HCT116 (cell line): ENCODE results near the gene RBM8A. TPM values are rescaled to one million over a fixed set of nuclear protein-coding genes. Genes with fewer than 3 reads are reported as not detected.

ENCODE experiments used
- ATAC-seq: fragments of 200-7000 bp; cut with Tn5 transposase; 2 replicates; pipeline ENCODE4 v1.9.1; 2020; ENCODE audit warnings: mild to moderate bottlenecking, moderate library complexity
- BruUV-seq: library from RNA; stranded (reverse); fragments of 400-500 nt; replicated peaks from 2 replicates; lab custom pipeline; 2021; lab: Mats Ljungman, UMichigan
- CTCF ChIA-PET: fragments of 300-600 bp; sonication (Branson Sonifier 250); formaldehyde crosslinking; loops from one replicate; lab custom pipeline; 2021; ENCODE audit warnings: antibody characterized with exemption; lab: Charles Lee
- POLR2A ChIA-PET: fragments of 300-600, 350-600 bp; sonication (Branson Sonifier 250); formaldehyde crosslinking; loops from one replicate; lab custom pipeline; 2021; ENCODE audit warnings: antibody characterized with exemption; lab: Charles Lee
- RAD21 ChIA-PET, 2 experiments: fragments of 300-600 bp; sonication (Branson Sonifier 250); formaldehyde crosslinking; loops; one replicate each; lab custom pipeline; 2023; ENCODE audit warnings: low total read pairs in 2 of 2; ENCODE audit not compliant: uncharacterized antibody in 2 of 2, unreplicated experiment in 2 of 2, low non-redundant PET in 1 of 2; lab: Charles Lee
- DNase-seq: peaks from one replicate; pipeline ENCODE4 v3.0.0-alpha.2; 2010; ENCODE audit warnings: low read depth, low spot score
- H2AFZ ChIP-seq: fragments of 200-600 bp; shearing (Covaris generic), sonication (generic); 2 replicates; pipeline ENCODE4 v1.6.1; 2017; ENCODE audit warnings: low read depth, mixed run types, mixed read lengths, antibody characterized with exemption, low read length; ENCODE audit not compliant: poor library complexity, severe bottlenecking
- H3K27ac ChIP-seq: 2 replicates; pipeline ENCODE4 v1.5.1; 2012; ENCODE audit warnings: low read depth, low read length
- H3K27me3 ChIP-seq: fragments of 200-600 bp; sonication (generic); 2 replicates; pipeline ENCODE4 v1.6.1; 2016; ENCODE audit warnings: mixed run types, low read length, mixed read lengths; ENCODE audit not compliant: insufficient read depth
- H3K36me3 ChIP-seq, 2 experiments: fragments of 200-500 bp in 1 of 2; fragments of 200-600 bp in 1 of 2; sonication (Bioruptor generic) in 1 of 2; sonication (generic) in 1 of 2; 2 replicates each; pipeline versions ENCODE4 v1.5.1 to v1.6.1; 2014 to 2016; ENCODE audit warnings: low read length in 2 of 2, inconsistent platforms in 1 of 2, mixed read lengths in 1 of 2, mixed run types in 1 of 2; ENCODE audit not compliant: insufficient read depth in 2 of 2, control insufficient read depth in 1 of 2
- H3K4me1 ChIP-seq, 2 experiments: fragments of 200-600 bp in 1 of 2; sonication (generic) in 1 of 2; 2 replicates each; pipeline versions ENCODE4 v1.5.1 to v1.6.1; 2012 to 2017; ENCODE audit warnings: low read length in 2 of 2, inconsistent platforms in 1 of 2, mild to moderate bottlenecking in 1 of 2, mixed read lengths in 1 of 2, mixed run types in 1 of 2, moderate library complexity in 1 of 2; ENCODE audit not compliant: insufficient read depth in 2 of 2, control insufficient read depth in 1 of 2
- H3K4me2 ChIP-seq: fragments of 200-600 bp; sonication (generic); 2 replicates; pipeline ENCODE4 v1.6.1; 2017; ENCODE audit warnings: mixed run types, low read length, mixed read lengths
- H3K4me3 ChIP-seq, 2 experiments: fragments of 200-600 bp in 1 of 2; sonication (generic) in 1 of 2; replicated peaks in 1 of 2; 2 replicates each; pipeline ENCODE4 v1.5.1; 2011 to 2016; ENCODE audit warnings: low read length in 2 of 2, control low read depth in 1 of 2, low read depth in 1 of 2, mild to moderate bottlenecking in 1 of 2, mixed read lengths in 1 of 2, mixed run types in 1 of 2
- H3K79me2 ChIP-seq: fragments of 200-600 bp; sonication (generic); 2 replicates; pipeline ENCODE4 v1.6.1; 2017; ENCODE audit warnings: mild to moderate bottlenecking, mixed run types, low read length, moderate library complexity, mixed read lengths; ENCODE audit not compliant: insufficient read depth
- H3K9ac ChIP-seq: fragments of 200-600 bp; sonication (generic); 2 replicates; pipeline ENCODE4 v1.6.1; 2016; ENCODE audit warnings: low read length, mixed read lengths
- H3K9me2 ChIP-seq: fragments of 200-600 bp; sonication (generic), shearing (Covaris generic); 2 replicates; pipeline ENCODE4 v1.6.1; 2017; ENCODE audit warnings: mixed run types, mild to moderate bottlenecking, moderate library complexity; ENCODE audit not compliant: insufficient read depth
- H3K9me3 ChIP-seq, 2 experiments: fragments of 200-500 bp in 1 of 2; fragments of 200-600 bp in 1 of 2; sonication (Bioruptor generic) in 1 of 2; sonication (generic) in 1 of 2; 2 replicates each; pipeline ENCODE4 v1.6.1; 2014 to 2017; ENCODE audit warnings: low read length in 2 of 2, mixed read lengths in 2 of 2, inconsistent platforms in 1 of 2, low read depth in 1 of 2, mild to moderate bottlenecking in 1 of 2, mixed run types in 1 of 2, moderate library complexity in 1 of 2; ENCODE audit not compliant: control insufficient read depth in 1 of 2, insufficient read depth in 1 of 2
- H4K20me1 ChIP-seq: fragments of 200-600 bp; sonication (generic), shearing (Covaris generic); 2 replicates; pipeline ENCODE4 v1.6.1; 2017; ENCODE audit warnings: mixed run types, mild to moderate bottlenecking, moderate library complexity; ENCODE audit not compliant: insufficient read depth
- CTCF ChIP-seq, 3 experiments: fragments of 200-600 bp in 1 of 3; sonication (generic) in 1 of 3; IDR thresholded peaks in 2 of 3; conservative IDR thresholded peaks in 1 of 3; 2 replicates each; pipeline ENCODE4 v1.5.1; 2012 to 2017; ENCODE audit warnings: low read depth in 2 of 3, low read length in 2 of 3, antibody characterized with exemption in 1 of 3, borderline replicate concordance in 1 of 3, control low read depth in 1 of 3, mild to moderate bottlenecking in 1 of 3, mixed read lengths in 1 of 3, mixed run types in 1 of 3, moderate library complexity in 1 of 3; ENCODE audit not compliant: insufficient read depth in 1 of 3
- EGR1 ChIP-seq: IDR thresholded peaks from 2 replicates; pipeline ENCODE4 v1.6.1; 2012; ENCODE audit warnings: low read depth
- ELF1 ChIP-seq: IDR thresholded peaks from 2 replicates; pipeline ENCODE4 v1.6.1; 2012; ENCODE audit warnings: low read depth, borderline replicate concordance
- EZH2 ChIP-seq: fragments of 200-600 bp; sonication (generic); IDR thresholded peaks from 2 replicates; pipeline ENCODE4 v1.6.1; 2017; ENCODE audit warnings: antibody characterized with exemption, mixed run types
- JUND ChIP-seq: IDR thresholded peaks from 2 replicates; pipeline ENCODE4 v1.6.1; 2012
- POLR2A ChIP-seq: IDR thresholded peaks from 2 replicates; pipeline ENCODE4 v1.7.0; 2011; ENCODE audit warnings: borderline replicate concordance; ENCODE audit not compliant: insufficient read depth, insufficient read length; ENCODE audit errors: extremely low read depth
- POLR2AphosphoS5 ChIP-seq: IDR thresholded peaks from 2 replicates; pipeline ENCODE4 v1.6.1; 2011; ENCODE audit warnings: mild to moderate bottlenecking, low read depth, low read length, moderate library complexity
- RAD21 ChIP-seq: IDR thresholded peaks from 2 replicates; pipeline ENCODE4 v1.6.1; 2012; ENCODE audit warnings: low read depth, mild to moderate bottlenecking
- REST ChIP-seq: IDR thresholded peaks from 2 replicates; pipeline ENCODE4 v1.6.1; 2012; ENCODE audit warnings: low read depth
- SP1 ChIP-seq: IDR thresholded peaks from 2 replicates; pipeline ENCODE4 v1.6.1; 2012; ENCODE audit warnings: low read depth
- ZFX ChIP-seq: fragments of 450-650 bp; IDR thresholded peaks from 2 replicates; pipeline ENCODE4 v1.6.1; 2017
- ZNF274 ChIP-seq: fragments of 200-500 bp; sonication (Bioruptor generic); IDR thresholded peaks from 2 replicates; pipeline ENCODE4 v1.6.1; 2014; ENCODE audit warnings: mild to moderate bottlenecking, low read depth, low read length, inconsistent platforms
- intact Hi-C: fragments of 100-400 bp; cut with micrococcal nuclease; formaldehyde crosslinking; loops from 2 replicates; pipeline ENCODE4 v1.10.0; 2022
- total RNA-seq: library from RNA; stranded (reverse); gene quantifications from one replicate; pipeline ENCODE4 v1.2.1, GENCODE V29; 2021; ENCODE audit not compliant: unreplicated experiment
- TF ChIP-seq, protein P1 (sequence below): IDR thresholded peaks from 2 replicates; pipeline ENCODE4 v1.6.1; 2011; ENCODE audit warnings: mild to moderate bottlenecking, low read length, moderate library complexity; ENCODE audit not compliant: insufficient replicate concordance; ENCODE audit errors: extremely low read depth

The RBM8A gene
- total RNA-seq, 1 experiment from 2014 or later, result 195 TPM

DNA sequence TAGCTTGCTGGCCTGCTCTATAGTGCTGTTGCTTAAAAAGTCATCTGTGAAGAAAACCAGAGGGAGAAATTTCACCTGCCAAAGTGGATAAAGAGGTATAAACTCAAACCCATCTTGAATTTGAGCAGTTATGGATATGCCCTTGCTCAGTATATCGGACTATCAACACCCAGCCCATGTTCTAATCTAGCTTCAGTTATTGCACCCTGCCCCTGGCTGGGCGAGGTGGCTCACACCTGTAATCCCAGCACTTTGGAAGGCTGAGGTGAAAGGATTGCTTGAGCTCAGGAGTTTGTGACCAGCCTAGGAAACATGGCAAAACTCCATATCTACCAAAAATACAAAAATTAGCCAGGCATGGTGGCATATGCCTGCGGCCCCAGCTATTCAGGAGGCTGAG, 17.2 kb upstream of the RBM8A start (continued):
- TF ChIP-seq, protein P1, sequence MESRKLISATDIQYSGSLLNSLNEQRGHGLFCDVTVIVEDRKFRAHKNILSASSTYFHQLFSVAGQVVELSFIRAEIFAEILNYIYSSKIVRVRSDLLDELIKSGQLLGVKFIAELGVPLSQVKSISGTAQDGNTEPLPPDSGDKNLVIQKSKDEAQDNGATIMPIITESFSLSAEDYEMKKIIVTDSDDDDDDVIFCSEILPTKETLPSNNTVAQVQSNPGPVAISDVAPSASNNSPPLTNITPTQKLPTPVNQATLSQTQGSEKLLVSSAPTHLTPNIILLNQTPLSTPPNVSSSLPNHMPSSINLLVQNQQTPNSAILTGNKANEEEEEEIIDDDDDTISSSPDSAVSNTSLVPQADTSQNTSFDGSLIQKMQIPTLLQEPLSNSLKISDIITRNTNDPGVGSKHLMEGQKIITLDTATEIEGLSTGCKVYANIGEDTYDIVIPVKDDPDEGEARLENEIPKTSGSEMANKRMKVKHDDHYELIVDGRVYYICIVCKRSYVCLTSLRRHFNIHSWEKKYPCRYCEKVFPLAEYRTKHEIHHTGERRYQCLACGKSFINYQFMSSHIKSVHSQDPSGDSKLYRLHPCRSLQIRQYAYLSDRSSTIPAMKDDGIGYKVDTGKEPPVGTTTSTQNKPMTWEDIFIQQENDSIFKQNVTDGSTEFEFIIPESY, result no peak

- no peaks in the 10 kb centered on the region for H3K27me3 ChIP-seq
- H3K4me1 ChIP-seq, result peaks cover 0 to 3% of the 10 kb centered on the region in 2 experiments; a peak in 1 of 4 replicates
- TF ChIP-seq EGR1, result no peak
- no peak for TF ChIP-seq EZH2
- no peak for TF ChIP-seq REST
- no peak for TF ChIP-seq ZFX
- TF ChIP-seq, protein P1, result no peak
- TF ChIP-seq SP1, result no peak
- no peak for TF ChIP-seq RAD21
- TF ChIP-seq CTCF (IDR thresholded peaks at IDR 0.05 in 2 of 3, conservative IDR thresholded peaks at IDR 0.05 in 1 of 3; ENCODE audit: borderline replicate concordance in 1 of 3, insufficient read depth in 1 of 3, low read depth in 2 of 3, low read length in 2 of 3), result no peak
- no peak for TF ChIP-seq JUND
- no peak for TF ChIP-seq ELF1
- TF ChIP-seq ZNF274, result no peak
- no peak for TF ChIP-seq POLR2A
- no peak for TF ChIP-seq POLR2AphosphoS5
- ChIA-PET RAD21 (no interaction called here), CTCF (no interaction called here), POLR2A (interaction anchor here (1.1 kb wide), 1 partner anchor 12 kb away, joined by 3 read pairs; no protein-coding TSS in a partner anchor)
- ATAC-seq, result no peak
- no peaks in the 10 kb centered on the region for H3K9me2 ChIP-seq
- H3K79me2 ChIP-seq, result no peaks in the 10 kb centered on the region
- no peaks in the 10 kb centered on the region for H4K20me1 ChIP-seq
- no peak overlapping the region for H3K4me3 ChIP-seq
- no peak overlapping the region for H3K4me2 ChIP-seq
- BruUV-seq, result no TSS peak
- no peaks in the 10 kb centered on the region for H3K36me3 ChIP-seq
- H3K9me3 ChIP-seq, result no peaks in the 10 kb centered on the region
- no peak overlapping the region for H3K9ac ChIP-seq
- no peak overlapping the region for H3K27ac ChIP-seq
- intact Hi-C loops, result loop anchor here (10.0 kb wide), 1 partner anchor 62 kb away; no protein-coding TSS in a partner anchor
- DNase-seq, result no peak
- H2AFZ ChIP-seq, result no peak overlapping the region
Observed at GRCh38 chr1:145942871-145943270, 15.6 kb upstream of the RBM8A start.
